HS-5 (cell line): Measurements from ENCODE around the gene VRK3.

ENCODE experiments used
- DNase-seq: peaks from one replicate; pipeline ENCODE4 v3.0.0-alpha.2; 2012; ENCODE audit warnings: low read depth

Gene VRK3

GRCh38 chr19:50030225-50030624 is 5.1 kb upstream of the VRK3 start:
- no peak for DNase-seq

DNA sequence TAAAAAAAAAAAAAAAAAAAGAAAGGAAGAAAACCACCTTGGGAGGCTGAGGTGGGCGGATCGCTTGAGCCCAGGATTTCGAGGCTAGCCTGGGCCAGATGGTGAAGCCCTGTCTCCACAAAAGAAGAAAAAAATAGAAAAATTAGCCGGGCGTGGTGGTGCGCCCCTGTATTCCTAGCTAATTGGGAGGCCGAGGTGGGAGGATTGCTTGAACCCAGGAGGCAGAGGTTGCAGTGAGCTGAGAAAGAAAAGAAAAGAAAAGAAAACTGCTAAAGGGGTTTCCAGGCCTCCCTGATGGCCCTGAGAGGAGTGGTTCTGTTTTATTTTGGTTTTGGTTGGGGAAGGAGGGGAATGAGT is 1.4 kb upstream of the VRK3 start:
- no peak for DNase-seq

- DNase-seq, result no peak
Observed at GRCh38 chr19:50025794-50026549, 800 bp upstream of the VRK3 start, which contains the start of gene ZNF473. Gene ZNF473, plus strand, starts transcription at chr19:50026005. Its CDS starts 5,078 bp downstream, at chr19:50031083.

- no peak for DNase-seq
Observed at GRCh38 chr19:50024719-50025021, 502 bp downstream of the VRK3 start.

- DNase-seq, result no peak
Observed at GRCh38 chr19:50022823-50023222, 2.3 kb downstream of the VRK3 start.

GRCh38 chr19:50020481-50020880 is 4.7 kb downstream of the VRK3 start:
- no peak for DNase-seq

DNA sequence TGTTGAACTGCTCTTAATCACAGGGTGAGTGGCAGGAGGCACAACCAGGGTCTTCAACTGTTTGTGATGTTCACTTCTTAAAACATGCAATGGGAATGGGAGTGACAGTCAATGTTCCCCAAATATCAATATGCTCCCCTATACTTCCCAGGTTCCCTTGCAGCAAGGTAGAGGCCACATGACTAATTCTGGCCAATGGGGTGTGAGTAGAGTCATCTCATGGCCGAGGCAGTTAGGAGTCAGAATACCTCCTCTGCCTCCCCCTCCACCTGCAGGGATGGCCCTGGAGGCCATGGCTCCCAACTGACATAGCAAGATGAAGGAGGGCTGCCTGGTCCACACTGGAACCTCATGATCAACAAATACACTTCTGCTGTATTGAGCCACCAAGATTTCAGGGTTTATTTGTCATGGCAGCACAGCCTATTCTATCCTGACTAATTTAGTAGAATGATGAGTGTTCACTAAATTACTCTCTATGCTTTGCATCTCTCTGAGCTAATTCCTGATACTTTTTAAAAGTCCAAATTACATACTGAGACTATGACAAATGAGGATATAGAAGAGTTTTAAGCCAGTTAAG is 8.9 kb downstream of the VRK3 start:
- DNase-seq, result no peak

- no peak for DNase-seq
Observed at GRCh38 chr19:50008532-50008931, 16.6 kb downstream of the VRK3 start.

- DNase-seq, result no peak
Observed at GRCh38 chr19:50007947-50008346, 17.2 kb downstream of the VRK3 start.

DNA sequence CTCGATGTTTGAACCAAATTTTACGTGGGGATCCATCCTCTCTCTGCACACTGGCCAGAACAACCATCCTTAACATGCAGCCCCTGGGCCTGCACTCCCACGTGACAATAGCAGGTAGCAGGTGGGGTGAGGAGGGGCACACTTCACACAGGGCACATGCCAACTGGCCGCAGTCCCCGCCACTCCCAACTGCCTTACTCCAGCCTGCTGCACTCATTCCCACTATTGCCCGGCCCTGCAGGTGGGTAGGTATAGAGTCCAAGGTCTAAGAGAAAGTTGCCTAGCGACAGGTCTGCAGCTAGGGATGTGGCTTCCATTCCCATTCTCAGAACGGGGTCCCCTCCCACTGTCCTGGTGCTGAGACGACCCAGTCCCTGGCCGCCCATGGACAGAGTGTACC is 18.0 kb downstream of the VRK3 start:
- DNase-seq, result no peak

DNA sequence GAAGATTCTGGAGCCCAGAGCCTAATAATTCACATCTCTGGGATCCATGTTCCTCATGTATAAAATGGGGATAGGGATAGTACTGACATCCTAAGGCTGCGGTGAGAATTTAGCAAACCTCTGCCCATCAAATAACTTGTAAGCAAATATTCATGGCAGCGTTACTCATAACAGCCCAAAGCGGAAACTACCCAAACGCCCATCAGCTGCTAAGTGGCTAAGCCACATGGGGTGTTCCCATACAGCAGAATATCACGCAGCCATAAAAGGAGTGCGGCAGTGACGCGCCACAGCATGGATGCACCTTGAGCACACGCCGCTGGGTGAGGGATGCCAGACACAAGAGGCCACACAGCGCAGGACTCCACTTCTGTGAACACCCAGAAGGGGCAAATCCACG is 19.7 kb downstream of the VRK3 start:
- DNase-seq, result no peak

GRCh38 chr19:50003810-50004419 is 21.3 kb downstream of the VRK3 start:
- DNase-seq, result peak; percentile 92

DNA sequence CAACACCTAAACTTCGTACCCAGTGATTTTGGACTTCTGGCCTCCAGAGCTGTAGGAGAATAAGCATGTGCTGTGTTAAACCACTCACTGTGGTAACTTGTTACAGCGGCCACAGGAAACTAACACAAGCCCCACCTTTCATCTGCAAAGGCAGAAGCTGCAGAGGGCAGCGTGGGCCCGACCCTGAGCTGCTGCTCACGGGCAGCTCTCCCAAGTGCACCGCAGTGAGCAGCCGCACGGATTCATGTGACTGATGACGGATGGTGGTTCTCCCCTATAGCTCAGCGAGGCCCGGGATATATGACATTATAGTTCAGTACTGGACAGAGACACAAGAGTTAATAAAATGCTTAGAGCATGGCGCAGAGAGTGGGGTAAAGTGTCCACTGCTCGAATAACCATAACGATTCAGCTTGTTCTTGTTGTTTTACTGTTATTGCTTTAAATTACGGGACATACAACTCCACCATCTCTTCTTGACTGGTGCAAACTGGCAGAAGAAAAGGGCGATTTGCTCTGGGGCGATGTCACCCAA is 21.9 kb downstream of the VRK3 start:
- no peak for DNase-seq

- no peak for DNase-seq
Observed at GRCh38 chr19:50002386-50002960, 22.7 kb downstream of the VRK3 start.

GRCh38 chr19:50001775-50002174 is 23.4 kb downstream of the VRK3 start:
- no peak for DNase-seq

- DNase-seq, result no peak
Observed at GRCh38 chr19:50000841-50001557, 24.2 kb downstream of the VRK3 start.

DNA sequence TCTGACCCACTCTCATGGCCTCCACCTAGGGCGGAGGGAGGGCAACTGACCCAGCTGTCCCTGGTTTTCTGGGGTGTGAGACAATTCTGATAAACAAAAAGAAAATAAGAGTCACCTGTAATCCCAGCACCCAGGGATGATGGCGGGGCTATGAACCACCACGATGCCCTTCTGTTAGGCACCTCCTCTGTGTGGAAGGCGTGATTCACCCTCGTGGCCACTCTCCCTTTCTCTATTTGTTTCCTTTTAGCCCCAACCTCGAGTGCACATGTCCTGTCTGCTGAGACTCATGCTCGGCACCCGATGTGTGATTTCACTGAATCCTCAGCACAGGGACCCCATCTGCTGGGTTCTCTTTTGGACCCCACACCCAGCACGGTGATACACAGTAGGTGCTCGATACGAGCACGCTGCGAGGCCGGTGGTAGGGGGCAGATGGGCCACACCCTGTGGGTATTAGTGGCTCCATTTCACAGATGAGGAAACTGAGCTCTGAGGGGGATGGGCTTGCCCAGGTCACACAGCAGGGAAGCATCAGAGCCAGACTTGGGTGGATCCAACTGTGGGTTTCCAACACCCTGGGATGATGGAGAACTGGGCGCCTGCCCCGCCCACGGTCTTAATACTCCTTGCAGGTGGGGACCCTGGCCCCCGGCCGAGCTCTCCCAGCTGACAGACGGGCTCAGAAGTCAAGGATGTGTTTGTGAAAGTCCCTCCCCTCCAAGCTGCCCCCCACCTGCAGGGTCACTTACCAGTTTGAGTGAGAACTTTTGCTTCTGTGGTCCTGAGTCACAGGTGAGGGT is 24.9 kb downstream of the VRK3 start:
- no peak for DNase-seq

DNA sequence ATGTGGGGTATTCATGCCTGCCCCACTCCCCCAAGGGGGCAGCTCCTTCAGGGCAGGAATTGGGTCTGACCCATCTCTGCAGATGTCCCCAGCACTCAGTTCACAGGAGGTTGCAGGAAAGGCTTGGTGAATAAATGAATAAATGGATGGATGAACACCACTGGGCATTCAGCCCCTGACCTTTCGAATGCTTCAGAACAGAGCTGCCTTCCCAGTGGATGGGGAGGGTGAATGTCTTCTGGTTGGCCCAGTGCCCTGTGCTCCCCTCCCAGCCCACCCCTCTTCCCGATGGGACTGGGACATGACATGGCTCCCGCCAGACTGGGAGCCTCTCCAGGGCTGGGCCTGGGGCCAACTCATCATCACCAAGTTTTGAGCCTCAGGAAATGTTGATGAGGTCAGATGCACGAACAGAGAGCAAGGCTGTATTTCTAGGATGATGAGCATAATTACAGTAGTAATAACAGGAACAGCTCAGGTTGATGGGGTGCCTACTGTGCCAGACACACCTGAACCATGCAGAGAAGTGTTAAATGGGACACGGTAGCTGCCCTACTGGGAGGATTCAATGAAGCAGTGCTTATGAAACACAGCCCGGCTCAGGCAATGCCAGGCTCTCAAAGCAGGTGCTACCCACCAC is 25.7 kb downstream of the VRK3 start:
- DNase-seq, result no peak

DNA sequence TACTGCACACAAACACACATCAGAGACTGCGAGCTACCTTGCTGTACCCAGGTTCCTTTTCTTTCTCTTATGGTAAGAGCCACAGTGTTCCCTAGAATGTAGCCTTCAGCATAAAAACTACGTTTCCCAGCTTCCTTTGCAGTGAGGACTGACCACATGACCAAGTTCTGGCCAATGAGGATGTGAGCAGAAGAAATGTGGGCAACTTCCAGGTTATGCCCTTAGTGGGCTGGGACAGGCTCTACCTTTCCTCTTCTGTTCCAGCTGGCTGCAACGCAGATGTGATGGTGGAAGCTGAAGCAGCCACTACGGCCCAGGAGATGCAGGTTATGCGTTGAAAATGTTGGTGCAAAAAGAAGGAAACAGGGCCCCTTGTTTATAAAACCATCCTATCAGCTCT is 27.5 kb downstream of the VRK3 start:
- no peak for DNase-seq

DNA sequence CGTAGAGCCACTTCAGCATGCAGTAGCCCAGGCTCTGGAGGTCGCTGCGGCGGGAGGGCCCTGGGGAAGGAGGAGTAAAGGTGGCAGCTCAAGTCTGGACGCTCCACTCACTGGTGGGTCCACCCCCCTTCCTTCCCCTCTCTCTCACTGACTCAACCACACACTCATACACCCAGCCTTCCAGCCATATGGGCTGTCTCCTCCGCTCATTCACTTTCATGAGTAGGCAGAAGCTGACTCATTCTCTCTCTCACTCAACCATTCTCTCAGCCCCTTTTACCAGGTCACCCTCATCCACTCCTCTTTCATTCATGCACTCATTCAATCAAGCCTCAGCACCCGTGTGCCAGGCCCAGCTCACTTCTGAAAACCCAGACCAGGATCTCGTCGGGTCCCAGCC is 36.7 kb downstream of the VRK3 start:
- peak; percentile 46 for DNase-seq

- no peak for DNase-seq
Observed at GRCh38 chr19:49988007-49988406, 37.2 kb downstream of the VRK3 start.
